GM19023 (cell line): Measurements from ENCODE around the gene CCDC106.

Source experiments
- ATAC-seq: cut with Tn5 transposase; IDR thresholded peaks from one replicate; pipeline ENCODE4 v1.9.1; 2021; ENCODE audit warnings: mild to moderate bottlenecking, moderate library complexity; ENCODE audit not compliant: unreplicated experiment

CCDC106 gene

GRCh38 chr19:55613930-55614710 lies 33.9 kb upstream of the CCDC106 start:
- ATAC-seq = no peak

- no peak for ATAC-seq
Measured at GRCh38 chr19:55614711-55615542, 33.1 kb upstream of the CCDC106 start.

- no peak for ATAC-seq
Measured at GRCh38 chr19:55615543-55616394, 32.2 kb upstream of the CCDC106 start.

GRCh38 chr19:55616395-55616875 lies 31.6 kb upstream of the CCDC106 start:
- ATAC-seq = no peak

DNA sequence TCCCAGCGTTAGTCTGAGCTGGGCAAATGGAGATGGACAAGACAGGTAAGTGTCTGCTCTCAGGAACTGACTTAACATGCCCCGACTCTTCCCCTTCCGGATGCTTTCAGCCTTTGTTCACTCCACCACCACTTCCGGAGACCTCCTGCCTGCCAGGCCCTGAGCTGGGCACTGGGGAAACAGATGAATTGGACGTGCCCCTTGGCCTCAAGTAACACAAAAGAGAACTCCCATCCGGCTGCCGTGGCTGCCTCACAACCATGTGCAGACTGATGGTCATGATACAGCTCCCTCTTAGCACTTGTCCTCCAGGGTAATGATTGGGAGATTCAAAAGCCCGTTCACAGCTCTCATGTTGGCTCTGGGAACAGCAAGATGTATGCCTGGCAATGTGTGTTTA lies 30.6 kb upstream of the CCDC106 start:
- ATAC-seq = no peak

GRCh38 chr19:55618426-55618825 lies 29.6 kb upstream of the CCDC106 start:
- ATAC-seq = no peak

DNA sequence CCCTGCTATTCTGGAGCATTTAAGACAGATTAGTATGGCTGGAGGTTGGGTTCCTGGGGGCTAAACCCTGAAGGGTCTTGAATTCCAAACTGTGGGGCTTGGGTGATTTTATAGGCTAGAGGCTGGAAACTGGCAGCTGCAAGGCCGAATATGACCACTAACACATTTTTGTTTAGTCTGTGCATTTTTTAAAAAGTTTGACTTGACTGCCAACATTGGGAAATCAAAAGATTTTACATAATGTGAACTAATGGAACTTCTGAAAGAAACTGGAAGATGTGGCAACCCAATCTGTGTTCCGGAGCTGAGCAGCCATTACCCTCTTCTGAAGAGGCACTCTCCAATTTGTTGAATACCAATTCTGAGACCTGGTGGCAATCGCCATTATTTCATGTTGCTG lies 28.7 kb upstream of the CCDC106 start:
- no peak for ATAC-seq

- no peak for ATAC-seq
Measured at GRCh38 chr19:55620410-55621204, 27.4 kb upstream of the CCDC106 start.

DNA sequence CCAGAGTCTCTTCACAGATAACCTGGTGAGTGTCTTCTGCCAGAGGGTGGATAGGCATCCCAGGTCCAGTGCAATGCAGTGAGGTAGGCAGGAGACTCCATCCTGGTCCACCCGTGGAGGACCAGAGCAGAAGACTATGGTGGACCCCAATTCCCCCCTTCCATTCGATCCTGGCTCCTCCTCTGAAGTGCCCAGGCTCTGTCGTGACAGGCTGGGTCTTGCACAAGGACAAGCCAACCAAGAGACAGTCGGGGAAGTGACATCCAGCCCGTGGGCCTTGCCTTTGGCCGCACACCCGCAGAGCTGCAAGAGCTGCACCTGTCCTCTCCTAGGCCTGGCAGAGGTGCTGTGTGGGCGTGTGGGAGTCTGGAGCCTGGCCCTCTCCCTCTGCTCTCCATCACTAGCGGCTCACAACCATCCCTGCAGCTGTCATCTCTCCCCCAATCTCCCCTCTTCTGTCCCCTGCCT lies 26.8 kb upstream of the CCDC106 start:
- no peak for ATAC-seq

- ATAC-seq = no peak
Measured at GRCh38 chr19:55621673-55622231, 26.3 kb upstream of the CCDC106 start.

- no peak for ATAC-seq
Measured at GRCh38 chr19:55622242-55622969, 25.6 kb upstream of the CCDC106 start.

GRCh38 chr19:55623130-55623529 lies 24.9 kb upstream of the CCDC106 start:
- no peak for ATAC-seq

GRCh38 chr19:55623561-55623960 lies 24.5 kb upstream of the CCDC106 start:
- ATAC-seq = no peak

- ATAC-seq = peak; percentile 70
Measured at GRCh38 chr19:55624109-55625003, 23.7 kb upstream of the CCDC106 start, which contains the start of gene ZNF784. ZNF784 (minus strand) TSS chr19:55624566; CDS start chr19:55624561, 5 bp downstream.

DNA sequence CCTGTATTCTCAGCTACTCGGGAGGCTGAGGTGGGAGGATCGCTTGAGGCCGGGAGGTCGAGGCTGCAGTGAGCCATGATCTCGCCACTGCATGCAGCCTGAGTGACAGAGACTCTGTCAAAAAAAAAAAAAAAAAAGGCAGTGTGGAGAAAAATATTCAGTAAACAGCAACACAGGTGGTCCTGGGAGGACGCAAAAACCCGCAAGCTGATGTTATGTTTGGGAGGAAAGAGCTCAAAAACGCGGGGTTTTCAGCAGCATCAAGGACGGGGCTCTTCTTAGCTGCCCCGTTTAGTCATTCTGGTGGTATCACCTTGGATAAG lies 23.0 kb upstream of the CCDC106 start:
- ATAC-seq = no peak

DNA sequence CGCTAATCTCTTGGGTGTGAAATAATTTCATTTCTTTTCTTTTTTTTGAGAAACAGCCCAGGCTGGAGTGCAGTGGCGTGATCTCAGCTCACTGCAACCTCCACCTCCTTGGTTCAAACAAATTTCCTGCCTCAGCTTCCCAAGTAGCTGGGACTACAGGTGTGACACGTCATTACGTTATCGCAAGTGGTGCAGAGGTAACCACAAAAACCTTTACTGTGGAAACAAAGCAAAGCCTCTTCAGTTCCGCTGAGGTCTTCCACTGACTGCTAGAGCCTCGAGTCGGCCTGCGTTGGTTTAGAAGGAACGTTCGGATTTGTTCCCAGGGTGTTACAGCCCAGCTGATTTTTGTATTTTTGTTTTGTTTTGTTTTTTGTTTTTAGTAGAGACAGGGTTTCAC lies 21.7 kb upstream of the CCDC106 start:
- ATAC-seq = no peak

GRCh38 chr19:55632463-55632834 lies 15.6 kb upstream of the CCDC106 start:
- ATAC-seq = no peak

- ATAC-seq = no peak
Measured at GRCh38 chr19:55633861-55634260, 14.2 kb upstream of the CCDC106 start.
